Anterior cingulate cortex (tissue), 58 donors: ENCODE data around the gene KCND3.
"Not testable (repeated sequence)": the region's sequence is repeated elsewhere in the genome, so short reads cannot be mapped to it uniquely, and the experiment has no call there.

Experiments
- DNase-seq, 58 donors: peaks; one replicate each; lab custom pipeline; 2025; lab: John Stamatoyannopoulos, UW

The KCND3 gene

DNA sequence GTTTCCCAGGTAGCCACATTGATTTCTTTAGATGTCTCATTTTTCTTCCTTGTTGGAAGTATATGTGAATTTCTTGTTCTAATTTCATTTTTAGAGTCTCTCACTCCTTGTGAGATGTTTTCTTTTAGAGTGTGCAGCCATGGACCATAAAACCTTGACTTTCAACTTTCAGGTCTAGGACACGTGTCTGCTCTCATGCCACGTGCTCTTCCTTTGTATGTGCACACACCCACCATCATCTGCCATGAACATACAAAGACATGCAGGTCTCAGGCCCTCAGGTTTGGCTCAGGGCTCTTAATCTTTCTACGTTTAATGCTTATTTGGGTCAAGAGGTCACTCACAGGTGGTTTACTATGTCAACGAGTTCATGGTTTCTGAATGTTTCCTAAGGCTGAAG, 163.2 kb downstream of the KCND3 start:
- DNase-seq, result no peak

GRCh38 chr1:111825217-111825616, 164.3 kb downstream of the KCND3 start:
- DNase-seq, result no peak

GRCh38 chr1:111822138-111822537, 167.3 kb downstream of the KCND3 start:
- DNase-seq, result no peak

DNA sequence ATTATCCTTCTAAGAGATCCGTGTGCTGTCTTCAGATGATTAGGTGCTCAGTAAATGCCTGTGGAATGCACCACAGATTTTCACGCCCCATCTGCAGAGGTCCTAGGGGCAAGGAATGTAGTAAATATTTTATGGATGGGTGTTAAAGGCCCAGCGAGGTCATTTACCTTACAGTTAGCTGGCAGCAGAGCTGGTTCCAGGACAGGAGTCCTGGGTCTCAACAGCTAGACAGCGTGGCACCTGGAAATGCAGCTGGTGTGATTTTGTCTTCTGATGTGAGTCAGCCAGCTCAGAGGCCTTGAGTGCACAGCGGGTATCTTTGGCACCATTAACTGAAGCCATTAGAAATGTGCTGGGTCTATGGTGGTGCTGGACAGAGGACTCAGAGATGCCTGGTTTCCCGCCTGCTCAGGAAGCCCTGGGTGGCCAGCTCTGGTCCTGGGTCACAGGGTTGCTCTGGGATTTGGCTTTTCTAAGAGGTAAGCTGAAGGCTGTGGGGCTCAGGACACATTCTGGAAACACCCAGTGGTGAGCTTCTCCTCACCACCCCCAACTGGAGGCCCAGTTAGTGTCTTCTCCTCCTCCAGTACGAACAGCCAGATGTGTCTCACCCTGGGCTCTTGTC, 168.2 kb downstream of the KCND3 start:
- no peak for DNase-seq

GRCh38 chr1:111819566-111820263, 169.8 kb downstream of the KCND3 start:
- DNase-seq, result peak in 1 of 58 donors; percentile 17

- no peak for DNase-seq
Observed at GRCh38 chr1:111818546-111818945, 170.9 kb downstream of the KCND3 start.

DNA sequence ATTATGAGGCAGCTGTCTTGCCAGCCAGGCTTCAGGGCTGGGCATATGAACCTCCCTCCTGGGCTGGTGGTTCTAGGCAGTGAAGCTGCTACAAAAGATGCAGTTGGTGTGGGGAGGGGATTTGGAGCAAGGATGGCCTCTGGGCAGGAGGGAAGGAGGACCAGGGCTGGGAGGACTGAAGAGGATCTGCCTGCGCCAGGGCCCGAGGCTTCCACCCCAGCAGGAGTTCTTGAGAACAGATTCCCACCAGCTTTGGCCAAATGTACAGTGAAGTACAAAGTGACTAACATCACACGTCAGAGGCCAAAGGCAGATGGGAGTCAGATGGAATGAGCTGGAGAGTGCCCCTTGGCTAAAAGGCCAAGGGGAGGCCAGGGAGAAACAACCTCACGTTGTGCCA, 171.4 kb downstream of the KCND3 start:
- DNase-seq, result no peak

- DNase-seq, result no peak
Observed at GRCh38 chr1:111814642-111815041, 174.8 kb downstream of the KCND3 start.

- DNase-seq, result no peak
Observed at GRCh38 chr1:111814305-111814628, 175.2 kb downstream of the KCND3 start.

GRCh38 chr1:111813440-111814304, 175.8 kb downstream of the KCND3 start:
- DNase-seq, result peak in 9 of 58 donors; percentile 9 to 38 (median 17)

DNA sequence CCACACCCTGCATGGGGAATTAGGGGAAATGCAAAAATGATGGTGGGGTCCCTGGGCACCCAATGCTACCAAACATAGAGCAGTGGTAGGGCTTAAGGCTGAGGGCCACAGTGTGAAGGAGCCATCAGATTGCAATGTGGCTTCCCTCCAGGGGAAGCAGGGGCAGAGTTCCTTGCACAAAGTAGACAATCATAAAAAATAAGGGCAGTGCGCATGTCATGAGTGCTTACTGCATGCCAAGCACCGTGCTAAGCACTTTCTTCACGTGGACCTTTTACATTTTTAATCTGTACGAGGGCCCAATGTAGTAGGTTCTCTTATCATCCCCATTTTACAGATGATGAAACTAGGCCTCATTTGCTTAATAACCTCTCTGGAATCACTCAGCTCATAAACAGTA, 177.2 kb downstream of the KCND3 start:
- no peak for DNase-seq

DNA sequence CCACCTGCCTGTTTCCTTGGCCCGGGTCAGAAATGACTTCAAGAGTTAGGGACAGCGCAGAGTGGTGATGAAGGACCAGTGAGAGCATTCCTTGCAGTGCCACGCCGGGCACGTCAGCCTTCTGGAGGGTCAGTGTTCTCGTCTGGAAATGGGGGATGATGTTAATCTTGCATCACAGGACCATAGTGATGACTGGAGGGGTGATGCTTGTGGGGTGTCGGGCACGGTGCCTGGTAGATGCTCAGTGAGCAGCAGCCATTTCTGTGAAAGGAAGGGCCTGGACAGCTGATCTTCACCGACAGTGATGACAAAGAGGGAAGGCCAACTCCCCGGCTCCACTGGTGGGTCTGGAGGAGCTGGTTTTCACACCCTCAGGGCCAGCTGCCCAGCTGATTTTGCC, 177.6 kb downstream of the KCND3 start:
- DNase-seq, result no peak

- DNase-seq, result no peak
Observed at GRCh38 chr1:111805251-111805650, 184.2 kb downstream of the KCND3 start.

- DNase-seq, result no peak
Observed at GRCh38 chr1:111804776-111805175, 184.7 kb downstream of the KCND3 start.

GRCh38 chr1:111803951-111804350, 185.5 kb downstream of the KCND3 start:
- DNase-seq, result no peak

DNA sequence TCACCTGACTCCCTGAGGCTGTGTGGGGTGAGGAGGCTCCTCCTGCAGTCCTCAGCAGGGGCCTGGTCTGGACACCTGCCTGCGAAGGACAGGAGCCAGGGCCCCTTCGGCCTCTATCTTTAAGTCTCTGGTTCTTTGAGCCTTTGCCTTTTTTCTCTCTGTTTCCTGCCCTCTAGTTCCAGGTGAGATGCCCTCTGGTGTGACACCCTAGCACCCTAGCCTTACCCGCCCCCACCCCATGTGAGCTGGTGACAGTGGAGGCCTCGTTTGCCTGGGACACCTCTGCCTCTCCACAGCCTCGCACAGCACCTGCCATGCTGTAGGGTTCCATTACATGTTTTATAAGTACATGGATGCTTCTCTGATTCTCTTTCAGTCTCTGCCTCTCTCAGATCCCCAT, 186.5 kb downstream of the KCND3 start:
- DNase-seq, result no peak

GRCh38 chr1:111802110-111802509, 187.4 kb downstream of the KCND3 start:
- DNase-seq, result no peak

- no peak for DNase-seq
Observed at GRCh38 chr1:111801071-111801850, 188.2 kb downstream of the KCND3 start.

DNA sequence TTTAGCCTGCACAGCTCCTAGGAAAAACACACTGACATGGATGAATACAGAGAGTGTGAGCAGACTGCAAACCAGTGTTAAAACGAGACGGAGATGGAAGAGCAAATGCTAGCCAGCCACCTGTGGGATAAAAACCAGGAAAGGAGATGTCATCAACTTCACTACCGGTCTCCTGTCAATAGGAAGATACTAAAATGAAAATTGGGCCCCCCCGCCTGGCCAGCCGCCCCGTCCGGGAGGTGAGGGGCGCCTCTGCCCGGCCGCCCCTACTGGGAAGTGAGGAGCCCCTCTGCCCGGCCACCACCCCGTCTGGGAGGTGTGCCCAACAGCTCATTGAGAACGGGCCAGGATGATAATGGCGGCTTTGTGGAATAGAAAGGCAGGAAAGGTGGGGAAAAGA, 189.7 kb downstream of the KCND3 start:
- DNase-seq, result not testable (repeated sequence)

GRCh38 chr1:111798580-111798979, 190.9 kb downstream of the KCND3 start:
- no peak for DNase-seq

GRCh38 chr1:111795401-111795800, 194.1 kb downstream of the KCND3 start:
- DNase-seq, result no peak
